ENCODE measurements around the gene SLC25A23. TPM values are rescaled to one million over a fixed set of nuclear protein-coding genes. Genes with fewer than 3 reads are reported as not detected.
A peak's percentile ranks its signal among the peaks of the same experiment; 100 is the strongest.

SLC25A23 gene
- total RNA-seq, 1 donor from 2014 or later = 50.8 TPM

DNA sequence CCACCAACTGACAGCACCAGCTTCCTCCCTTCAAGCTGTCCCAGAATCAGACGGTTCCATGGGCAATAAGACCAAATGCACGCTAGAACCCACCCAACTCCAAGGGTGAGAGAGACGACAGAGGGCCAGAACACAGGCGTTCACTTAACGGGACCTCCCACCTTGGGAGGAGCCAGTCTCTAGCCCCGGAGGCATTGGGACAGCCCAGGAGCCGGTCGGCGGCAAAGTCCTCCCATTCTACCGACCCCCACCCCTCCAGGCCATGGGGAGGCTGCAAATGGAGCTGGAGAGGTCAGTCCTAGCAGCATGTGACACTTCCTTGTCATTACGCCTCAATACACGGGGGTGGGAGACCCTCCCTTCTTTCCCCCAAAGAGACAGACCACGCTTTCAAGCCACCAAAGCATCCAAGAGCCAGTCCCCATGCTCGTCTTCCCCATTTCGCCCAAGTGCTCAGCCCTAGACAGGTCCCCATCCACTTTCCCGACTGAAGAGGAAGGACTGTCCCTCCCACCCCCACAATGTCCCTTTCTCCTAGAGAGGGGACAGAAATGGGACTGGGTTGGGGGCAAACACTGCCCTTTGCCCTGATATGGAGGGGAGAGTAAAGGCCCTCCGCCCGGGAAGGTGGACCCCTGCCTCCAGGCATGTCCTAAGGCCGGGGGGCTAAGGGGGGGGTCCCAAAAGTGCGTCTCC lies 35.9 kb downstream of the SLC25A23 start:
- Mint-ChIP-seq H3K27ac (ENCODE audit: unreplicated experiment) (peak overlapping the region; percentile 66), H3K36me3 (ENCODE audit: unreplicated experiment) (peaks cover 14% of the 10 kb centered on the region), H3K4me3 (ENCODE audit: unreplicated experiment) (peak overlapping the region; percentile 84), H3K4me1 (ENCODE audit: unreplicated experiment) (peaks cover 24% of the 10 kb centered on the region), H3K27me3 (ENCODE audit: unreplicated experiment) (no peaks in the 10 kb centered on the region), H3K9me3 (ENCODE audit: unreplicated experiment) (no peaks in the 10 kb centered on the region)
- TF ChIP-seq, protein P1, sequence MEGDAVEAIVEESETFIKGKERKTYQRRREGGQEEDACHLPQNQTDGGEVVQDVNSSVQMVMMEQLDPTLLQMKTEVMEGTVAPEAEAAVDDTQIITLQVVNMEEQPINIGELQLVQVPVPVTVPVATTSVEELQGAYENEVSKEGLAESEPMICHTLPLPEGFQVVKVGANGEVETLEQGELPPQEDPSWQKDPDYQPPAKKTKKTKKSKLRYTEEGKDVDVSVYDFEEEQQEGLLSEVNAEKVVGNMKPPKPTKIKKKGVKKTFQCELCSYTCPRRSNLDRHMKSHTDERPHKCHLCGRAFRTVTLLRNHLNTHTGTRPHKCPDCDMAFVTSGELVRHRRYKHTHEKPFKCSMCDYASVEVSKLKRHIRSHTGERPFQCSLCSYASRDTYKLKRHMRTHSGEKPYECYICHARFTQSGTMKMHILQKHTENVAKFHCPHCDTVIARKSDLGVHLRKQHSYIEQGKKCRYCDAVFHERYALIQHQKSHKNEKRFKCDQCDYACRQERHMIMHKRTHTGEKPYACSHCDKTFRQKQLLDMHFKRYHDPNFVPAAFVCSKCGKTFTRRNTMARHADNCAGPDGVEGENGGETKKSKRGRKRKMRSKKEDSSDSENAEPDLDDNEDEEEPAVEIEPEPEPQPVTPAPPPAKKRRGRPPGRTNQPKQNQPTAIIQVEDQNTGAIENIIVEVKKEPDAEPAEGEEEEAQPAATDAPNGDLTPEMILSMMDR (IDR thresholded peaks at IDR 0.05) = no peak
- no peak for DNase-seq (ENCODE audit: extremely low spot score, unreplicated experiment)

DNA sequence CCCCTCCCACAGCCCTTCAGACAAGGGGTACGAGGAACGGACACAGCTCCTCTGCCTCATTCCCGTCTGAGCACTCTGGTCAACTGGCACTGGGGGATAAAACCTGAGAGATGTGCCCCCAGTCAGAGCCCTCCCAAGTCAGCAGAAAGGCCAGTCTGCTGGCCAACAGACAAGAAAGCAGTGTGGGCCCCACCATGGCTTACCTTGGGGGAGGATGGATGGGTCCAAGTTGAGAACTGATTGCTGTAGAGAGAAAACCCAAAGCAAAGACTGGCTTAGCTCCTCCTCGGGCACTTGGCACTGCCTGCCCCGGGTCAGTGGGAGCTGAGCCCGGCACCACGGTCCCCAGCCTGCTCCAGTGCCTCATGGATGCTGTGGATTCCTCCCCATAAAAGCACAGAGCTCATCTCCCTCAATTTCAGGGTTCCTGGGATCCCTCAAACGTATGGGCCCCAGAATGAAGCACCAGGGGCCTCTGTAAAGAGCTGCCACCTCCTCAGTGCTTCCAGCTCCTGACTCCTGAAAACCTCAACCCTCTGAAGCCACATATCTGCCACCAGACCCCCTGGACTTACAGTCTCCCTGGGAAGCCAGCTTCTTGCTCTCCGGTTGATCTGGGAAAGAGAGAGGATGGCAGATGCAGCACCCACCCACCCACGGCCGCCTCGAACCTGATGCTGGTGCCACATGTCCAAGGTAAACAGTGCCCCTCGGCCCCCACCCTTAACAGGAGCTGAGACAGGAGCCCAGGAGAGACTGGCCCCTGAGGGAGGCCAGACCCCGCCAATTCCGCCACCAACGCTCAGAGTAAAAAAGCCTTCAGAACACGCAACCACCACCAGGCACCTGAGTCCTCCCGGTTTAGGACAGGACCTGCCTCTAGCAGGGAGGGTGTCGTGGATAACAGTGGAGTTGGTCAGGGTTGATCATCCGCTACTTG lies 38.2 kb downstream of the SLC25A23 start:
- H3K27ac Mint-ChIP-seq (ENCODE audit: unreplicated experiment) = no peak overlapping the region
- H3K9me3 Mint-ChIP-seq (ENCODE audit: unreplicated experiment) = no peaks in the 10 kb centered on the region
- peaks cover 22% of the 10 kb centered on the region for H3K36me3 Mint-ChIP-seq (ENCODE audit: unreplicated experiment)
- peak overlapping the region; percentile 14 for H3K4me3 Mint-ChIP-seq (ENCODE audit: unreplicated experiment)
- TF ChIP-seq, protein P1 (IDR thresholded peaks at IDR 0.05) = no peak
- H3K4me1 Mint-ChIP-seq (ENCODE audit: unreplicated experiment) = peaks cover 24% of the 10 kb centered on the region
- no peaks in the 10 kb centered on the region for H3K27me3 Mint-ChIP-seq (ENCODE audit: unreplicated experiment)
- no peak for DNase-seq (ENCODE audit: extremely low spot score, unreplicated experiment)

GRCh38 chr19:6418562-6418932 lies 41.0 kb downstream of the SLC25A23 start:
- Mint-ChIP-seq H3K27ac (ENCODE audit: unreplicated experiment) (no peak overlapping the region), H3K36me3 (ENCODE audit: unreplicated experiment) (peaks cover 32% of the 10 kb centered on the region), H3K27me3 (ENCODE audit: unreplicated experiment) (no peaks in the 10 kb centered on the region), H3K9me3 (ENCODE audit: unreplicated experiment) (no peaks in the 10 kb centered on the region), H3K4me3 (ENCODE audit: unreplicated experiment) (no peak overlapping the region), H3K4me1 (ENCODE audit: unreplicated experiment) (peaks cover 16% of the 10 kb centered on the region)
- TF ChIP-seq, protein P1 (IDR thresholded peaks at IDR 0.05) = no peak
- DNase-seq (ENCODE audit: extremely low spot score, unreplicated experiment) = no peak

GRCh38 chr19:6417713-6418561 lies 41.7 kb downstream of the SLC25A23 start:
- Mint-ChIP-seq H3K4me1 (ENCODE audit: unreplicated experiment) (peaks cover 10% of the 10 kb centered on the region), H3K9me3 (ENCODE audit: unreplicated experiment) (no peaks in the 10 kb centered on the region), H3K27me3 (ENCODE audit: unreplicated experiment) (no peaks in the 10 kb centered on the region), H3K4me3 (ENCODE audit: unreplicated experiment) (no peak overlapping the region), H3K36me3 (ENCODE audit: unreplicated experiment) (peaks cover 37% of the 10 kb centered on the region), H3K27ac (ENCODE audit: unreplicated experiment) (no peak overlapping the region)
- no peak for DNase-seq (ENCODE audit: extremely low spot score, unreplicated experiment)
- TF ChIP-seq, protein P1 (IDR thresholded peaks at IDR 0.05) = peak; percentile 55
